HepG2 (cell line): ENCODE results near the gene PXYLP1. TPM values are rescaled to one million over a fixed set of nuclear protein-coding genes. Genes with fewer than 3 reads are reported as not detected.

Experiments used
- ATAC-seq: fragments of 200-7000 bp; cut with Tn5 transposase; 3 replicates; pipeline ENCODE4 v1.9.1; 2020; ENCODE audit warnings: mild to moderate bottlenecking, moderate library complexity
- BruUV-seq: library from RNA; stranded (reverse); fragments of 400-500 nt; replicated peaks from 2 replicates; lab custom pipeline; 2021; lab: Mats Ljungman, UMichigan
- CTCF ChIA-PET: fragments of 300-600 bp; formaldehyde crosslinking; extraction: SDS; loops from one replicate; lab custom pipeline; 2021; ENCODE audit warnings: low total read pairs, inconsistent platforms, low intra/inter-chr PET ratio; lab: Yijun Ruan, JAX
- POLR2A ChIA-PET: fragments of 350-600 bp; sonication (Branson Sonifier 250); formaldehyde crosslinking; loops from one replicate; lab custom pipeline; 2020; ENCODE audit warnings: antibody characterized with exemption, inconsistent platforms; lab: Yijun Ruan, JAX
- DNase-seq: peaks from one replicate; pipeline ENCODE4 v3.0.0-alpha.2; 2015; ENCODE audit warnings: low spot score
- FAIRE-seq: peaks from 3 replicates; lab custom pipeline; 2011; peaks lifted over from hg19 to GRCh38; lab: Jason Lieb, UNC
- H2AFZ ChIP-seq: one replicate; pipeline ENCODE4 v1.6.1; 2011; ENCODE audit warnings: low read length, inconsistent platforms
- H3K27ac ChIP-seq: fragments of 300-600 bp; 3 replicates; pipeline ENCODE4 v1.8.0; 2011; ENCODE audit warnings: mixed run types, mild to moderate bottlenecking, mixed read lengths, low read length, inconsistent platforms; ENCODE audit not compliant: insufficient read depth; ENCODE audit errors: extremely low read length
- H3K27me3 ChIP-seq, 2 experiments: fragments of 200-600 bp in 1 of 2; 2 replicates in 1 of 2; 3 replicates in 1 of 2; pipeline versions ENCODE4 v1.6.0 to v1.8.0; 2011; ENCODE audit warnings: low read length in 2 of 2, mild to moderate bottlenecking in 2 of 2, moderate library complexity in 2 of 2, inconsistent platforms in 1 of 2; ENCODE audit not compliant: insufficient read depth in 2 of 2, control insufficient read depth in 1 of 2
- H3K36me3 ChIP-seq, 2 experiments: fragments of 200-600 bp in 1 of 2; replicated peaks in 1 of 2; 2 replicates in 1 of 2; 3 replicates in 1 of 2; pipeline versions ENCODE4 v1.5.1 to v1.8.0; 2011; ENCODE audit warnings: low read length in 2 of 2, inconsistent platforms in 1 of 2; ENCODE audit not compliant: insufficient read depth in 2 of 2, control insufficient read depth in 1 of 2
- H3K4me1 ChIP-seq: 2 replicates; pipeline ENCODE4 v1.5.1; 2012; ENCODE audit warnings: low read length, inconsistent platforms; ENCODE audit not compliant: insufficient read depth
- H3K4me2 ChIP-seq: 2 replicates; pipeline ENCODE4 v1.6.0; 2011; ENCODE audit warnings: low read depth, low read length, inconsistent platforms
- H3K4me3 ChIP-seq, 3 experiments: fragments of 200-600 bp in 1 of 3; sonication (generic), shearing (Covaris generic) in 1 of 3; replicated peaks in 1 of 3; 2 replicates each; pipeline ENCODE4 v1.5.1; 2011 to 2016; ENCODE audit warnings: low read length in 3 of 3, inconsistent platforms in 2 of 3, low read depth in 2 of 3, mild to moderate bottlenecking in 2 of 3, control low read depth in 1 of 3, mixed read lengths in 1 of 3; ENCODE audit not compliant: insufficient read depth in 1 of 3
- H3K79me2 ChIP-seq: one replicate; pipeline ENCODE4 v1.6.1; 2011; ENCODE audit warnings: low read length, inconsistent platforms; ENCODE audit not compliant: insufficient read depth
- H3K9ac ChIP-seq: 2 replicates; pipeline ENCODE4 v1.6.0; 2011; ENCODE audit warnings: mild to moderate bottlenecking, low read depth, low read length, inconsistent platforms; ENCODE audit not compliant: insufficient read depth
- H3K9me3 ChIP-seq: 2 replicates; pipeline ENCODE4 v1.5.1; 2012; ENCODE audit warnings: mild to moderate bottlenecking, low read length
- H4K20me1 ChIP-seq: 2 replicates; pipeline ENCODE4 v1.6.0; 2011; ENCODE audit warnings: inconsistent platforms, mild to moderate bottlenecking, low read length, moderate library complexity; ENCODE audit not compliant: insufficient read depth
- ARNT ChIP-seq: fragments of 450-650 bp; IDR thresholded peaks from 2 replicates; pipeline ENCODE4 v1.6.1; 2017
- BRCA1 ChIP-seq: sonication (generic); formaldehyde crosslinking; IDR thresholded peaks from 2 replicates; pipeline ENCODE4 v1.4.0; 2020; ENCODE audit warnings: missing genetic modification reagents
- EED ChIP-seq: sonication (generic); formaldehyde crosslinking; IDR thresholded peaks from 2 replicates; pipeline ENCODE4 v1.5.0; 2020; ENCODE audit warnings: mild to moderate bottlenecking, missing genetic modification reagents
- EHMT2 ChIP-seq: fragments of 200-600 bp; sonication (generic); IDR thresholded peaks from 2 replicates; pipeline ENCODE4 v1.7.0; 2017; ENCODE audit warnings: antibody characterized with exemption, low read depth, low read length, borderline replicate concordance
- ELF3 ChIP-seq: IDR thresholded peaks from 2 replicates; pipeline ENCODE4 v1.6.1; 2016; ENCODE audit warnings: missing genetic modification reagents, missing compliant biosample characterization
- HOXA3 ChIP-seq: sonication (generic); formaldehyde crosslinking; IDR thresholded peaks from 2 replicates; pipeline ENCODE4 v1.5.0; 2020; ENCODE audit warnings: missing genetic modification reagents
- KDM5B ChIP-seq: sonication (generic); formaldehyde crosslinking; IDR thresholded peaks from 2 replicates; pipeline ENCODE4 v1.4.0; 2020; ENCODE audit warnings: missing genetic modification reagents, mild to moderate bottlenecking, borderline replicate concordance
- MAF1 ChIP-seq: sonication (generic); formaldehyde crosslinking; IDR thresholded peaks from 2 replicates; pipeline ENCODE4 v1.5.0; 2020; ENCODE audit warnings: missing genetic modification reagents, borderline replicate concordance
- MEF2D ChIP-seq: sonication (generic); formaldehyde crosslinking; IDR thresholded peaks from 2 replicates; pipeline ENCODE4 v1.5.1; 2020; ENCODE audit warnings: mild to moderate bottlenecking, missing genetic modification reagents
- MTERF4 ChIP-seq: sonication (generic); formaldehyde crosslinking; IDR thresholded peaks from 2 replicates; pipeline ENCODE4 v1.8.0; 2023; ENCODE audit warnings: mild to moderate bottlenecking, missing genetic modification reagents
- PAF1 ChIP-seq: IDR thresholded peaks from 2 replicates; pipeline ENCODE4 v1.6.1; 2016; ENCODE audit warnings: missing genetic modification reagents, missing compliant biosample characterization
- PCBP2 ChIP-seq: fragments of 200-400 bp; formaldehyde crosslinking; optimal IDR thresholded peaks from 2 replicates; pipeline ENCODE3; 2018; ENCODE audit warnings: low read length, low read depth; ENCODE audit not compliant: poor library complexity, severe bottlenecking
- RBFOX2 ChIP-seq: fragments of 200-400 bp; formaldehyde crosslinking; IDR thresholded peaks from 2 replicates; pipeline ENCODE4 v1.6.1; 2017; ENCODE audit warnings: low read depth, mild to moderate bottlenecking, low read length
- THAP7 ChIP-seq: sonication (generic); formaldehyde crosslinking; IDR thresholded peaks from 2 replicates; pipeline ENCODE4 v1.8.1; 2023; ENCODE audit warnings: mild to moderate bottlenecking, missing genetic modification reagents
- ZFP82 ChIP-seq: sonication (generic); formaldehyde crosslinking; IDR thresholded peaks from 2 replicates; pipeline ENCODE4 v1.5.1; 2020; ENCODE audit warnings: mild to moderate bottlenecking, missing genetic modification reagents, borderline replicate concordance
- ZNF143 ChIP-seq: sonication (generic); formaldehyde crosslinking; IDR thresholded peaks from 2 replicates; pipeline ENCODE4 v1.4.0; 2020; ENCODE audit warnings: missing genetic modification reagents
- ZNF264 ChIP-seq: sonication (generic); formaldehyde crosslinking; IDR thresholded peaks from 2 replicates; pipeline ENCODE4 v1.4.0; 2020; ENCODE audit warnings: missing genetic modification reagents
- ZNF33B ChIP-seq: sonication (generic); formaldehyde crosslinking; IDR thresholded peaks from 2 replicates; pipeline ENCODE4 v1.5.1; 2020; ENCODE audit warnings: mild to moderate bottlenecking, missing genetic modification reagents
- ZNF678 ChIP-seq: sonication (generic); formaldehyde crosslinking; IDR thresholded peaks from 2 replicates; pipeline ENCODE4 v1.4.0; 2020; ENCODE audit warnings: mild to moderate bottlenecking, missing genetic modification reagents
- ZXDC ChIP-seq: sonication (generic); formaldehyde crosslinking; IDR thresholded peaks from 2 replicates; pipeline ENCODE4 v1.5.0; 2020; ENCODE audit warnings: mild to moderate bottlenecking, missing genetic modification reagents
- ZZZ3 ChIP-seq: sonication (generic); formaldehyde crosslinking; IDR thresholded peaks from 2 replicates; pipeline ENCODE4 v1.4.0; 2020; ENCODE audit warnings: missing genetic modification reagents, mild to moderate bottlenecking, borderline replicate concordance
- WGBS: methylation state at CpG from one replicate; pipeline ENCODE4 v1.1.6; 2017; ENCODE audit warnings: low lambda C conversion rate; 5-methylcytosine and 5-hydroxymethylcytosine counted together
- in situ Hi-C: cut with HindIII; loops from 2 replicates; pipeline ENCODE4 v1.10.0; 2017; ENCODE audit warnings: low pct_unique_long_range_greater_than_20kb; ENCODE audit not compliant: extremely low pct_ligation_motif_present
- intact Hi-C: fragments of 100-400 bp; cut with micrococcal nuclease; formaldehyde crosslinking; loops from one replicate; pipeline ENCODE4 v1.10.0; 2022; ENCODE audit not compliant: unreplicated experiment
- polyA plus RNA-seq, 8 experiments: library from polyadenylated mRNA; depleted of rRNA in 3 of 8; stranded (reverse) in 7 of 8; unstranded in 1 of 8; fragments of >200 nt; fragmentation: Illumina TruSeq in 4 of 8; extraction: Trizol in 4 of 8; gene quantifications; 2 replicates each; pipeline versions ENCODE4 v1.2.1 to v1.2.3, GENCODE V29; 2011 to 2016; ENCODE audit warnings: low read depth in 4 of 8, missing spikeins in 1 of 8, mixed read lengths in 1 of 8; ENCODE audit not compliant: insufficient read depth in 1 of 8
- total RNA-seq, 5 experiments: library from RNA; depleted of rRNA; stranded (reverse); fragments of >200 nt; fragmentation: Illumina TruSeq; extraction: Trizol; gene quantifications; 2 replicates each; pipeline ENCODE4 v1.2.3, GENCODE V29; 2016; ENCODE audit warnings: low read depth in 1 of 5

The PXYLP1 gene
- total and polyA plus RNA-seq, 2 of the 13 experiments (the other 11 are each of a cell fraction or from before 2014, with no cell fraction given) = 4.9 to 8.1 TPM

- ChIA-PET POLR2A (interaction anchor here (0.6 to 4.5 kb wide), 20 partner anchors 11 to 198 kb away, joined by 3 to 22 read pairs (median 4); partner anchors contain the start of genes PXYLP1 and ZBTB38), CTCF (interaction anchor here (1.5 to 1.9 kb wide), 4 partner anchors 49 to 143 kb away, joined by 6 to 9 read pairs (median 7); no protein-coding TSS in a partner anchor)
- peak; percentile 92 for ATAC-seq
- H3K27ac ChIP-seq = peak overlapping the region; percentile 34
- no peaks in the 10 kb centered on the region for H3K27me3 ChIP-seq
- BruUV-seq = TSS peak; percentile 77
- no peaks in the 10 kb centered on the region for H3K36me3 ChIP-seq
- in situ Hi-C loops (no loop called here), intact Hi-C loops (loop anchor here (1.0 to 2.0 kb wide), 3 partner anchors 49 to 144 kb away; no protein-coding TSS in a partner anchor)
- peaks cover 28% of the 10 kb centered on the region for H3K4me1 ChIP-seq
- peak; percentile 96 for DNase-seq
- no peaks in the 10 kb centered on the region for H4K20me1 ChIP-seq
- H3K4me2 ChIP-seq = peak overlapping the region; percentile 84
- no peaks in the 10 kb centered on the region for H3K9me3 ChIP-seq
- H3K4me3 ChIP-seq = peak overlapping the region; percentile 65 to 84 (median 83)
- H3K9ac ChIP-seq = peak overlapping the region; percentile 78
- no peaks in the 10 kb centered on the region for H3K79me2 ChIP-seq
- H2AFZ ChIP-seq = peak overlapping the region; percentile 84
- 10% methylated on average over 35 of the region's 43 CpGs for WGBS
- peak; percentile 95 for FAIRE-seq
- TF ChIP-seq THAP7 (CRISPR knock-in tag) (no peak), PCBP2 (no peak), MAF1 (CRISPR knock-in tag) (peak; percentile 73), ZNF143 (peak; percentile 100), HOXA3 (peak; percentile 91), KDM5B (CRISPR knock-in tag) (peak; percentile 54; the same call in 1 of the 2 replicates), PAF1 (no peak), ZFP82 (CRISPR knock-in tag) (no peak), RBFOX2 (peak; percentile 72), ZNF264 (CRISPR knock-in tag) (peak; percentile 89), ZXDC (CRISPR knock-in tag) (no peak), ZNF678 (CRISPR knock-in tag) (no peak), ZNF33B (CRISPR knock-in tag) (peak; percentile 59; the same call in 1 of the 2 replicates), ELF3 (peak; percentile 93), EHMT2 (no peak), ARNT (no peak), EED (CRISPR knock-in tag) (no peak), MEF2D (CRISPR knock-in tag) (peak; percentile 74), BRCA1 (peak; percentile 95; the same call in 1 of the 2 replicates), MTERF4 (CRISPR knock-in tag) (no peak), ZZZ3 (CRISPR knock-in tag) (peak; percentile 57; the same call in 1 of the 2 replicates)
Measured at GRCh38 chr3:141311496-141312353, 80.1 kb downstream of the PXYLP1 start.
